HG02943 (cell line): Measurements from ENCODE around the gene SPPL2C.
"Not testable (repeated sequence)": the region's sequence is repeated elsewhere in the genome, so short reads cannot be mapped to it uniquely, and the experiment has no call there.

Source experiments
- ATAC-seq: cut with Tn5 transposase; IDR thresholded peaks from one replicate; pipeline ENCODE4 v1.9.1; 2021; ENCODE audit warnings: mild to moderate bottlenecking, low read depth, moderate library complexity; ENCODE audit not compliant: unreplicated experiment

The SPPL2C gene

GRCh38 chr17:45848405-45848804, 3.7 kb downstream of the SPPL2C start:
- no peak for ATAC-seq

- ATAC-seq, result no peak
Measured at GRCh38 chr17:45848868-45849535, 4.3 kb downstream of the SPPL2C start.

GRCh38 chr17:45849536-45849990, 4.9 kb downstream of the SPPL2C start:
- ATAC-seq, result no peak

- no peak for ATAC-seq
Measured at GRCh38 chr17:45850011-45850410, 5.3 kb downstream of the SPPL2C start.

- ATAC-seq, result no peak
Measured at GRCh38 chr17:45850468-45850867, 5.8 kb downstream of the SPPL2C start.

GRCh38 chr17:45851022-45851421, 6.3 kb downstream of the SPPL2C start:
- ATAC-seq, result no peak

- no peak for ATAC-seq
Measured at GRCh38 chr17:45851464-45851863, 6.8 kb downstream of the SPPL2C start.

DNA sequence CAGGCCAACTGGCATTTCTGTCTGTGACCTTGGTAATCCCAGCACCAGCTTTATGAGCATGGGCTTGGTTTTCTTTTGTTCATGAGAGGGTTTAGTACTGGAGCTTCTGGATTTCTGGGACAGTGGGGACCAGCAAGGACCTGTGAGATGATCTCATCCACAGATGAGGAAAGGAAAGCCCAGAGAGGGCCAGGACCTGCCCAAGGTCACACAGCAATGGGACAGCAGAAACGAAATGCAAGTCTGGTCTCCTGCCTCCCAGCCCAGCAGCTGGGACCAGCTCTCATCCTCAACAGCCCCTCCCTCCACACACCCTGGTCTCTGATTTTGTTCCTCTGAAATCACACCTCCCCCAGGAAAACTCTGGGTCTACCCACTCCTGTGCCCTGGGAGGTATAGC, 7.2 kb downstream of the SPPL2C start:
- no peak for ATAC-seq

DNA sequence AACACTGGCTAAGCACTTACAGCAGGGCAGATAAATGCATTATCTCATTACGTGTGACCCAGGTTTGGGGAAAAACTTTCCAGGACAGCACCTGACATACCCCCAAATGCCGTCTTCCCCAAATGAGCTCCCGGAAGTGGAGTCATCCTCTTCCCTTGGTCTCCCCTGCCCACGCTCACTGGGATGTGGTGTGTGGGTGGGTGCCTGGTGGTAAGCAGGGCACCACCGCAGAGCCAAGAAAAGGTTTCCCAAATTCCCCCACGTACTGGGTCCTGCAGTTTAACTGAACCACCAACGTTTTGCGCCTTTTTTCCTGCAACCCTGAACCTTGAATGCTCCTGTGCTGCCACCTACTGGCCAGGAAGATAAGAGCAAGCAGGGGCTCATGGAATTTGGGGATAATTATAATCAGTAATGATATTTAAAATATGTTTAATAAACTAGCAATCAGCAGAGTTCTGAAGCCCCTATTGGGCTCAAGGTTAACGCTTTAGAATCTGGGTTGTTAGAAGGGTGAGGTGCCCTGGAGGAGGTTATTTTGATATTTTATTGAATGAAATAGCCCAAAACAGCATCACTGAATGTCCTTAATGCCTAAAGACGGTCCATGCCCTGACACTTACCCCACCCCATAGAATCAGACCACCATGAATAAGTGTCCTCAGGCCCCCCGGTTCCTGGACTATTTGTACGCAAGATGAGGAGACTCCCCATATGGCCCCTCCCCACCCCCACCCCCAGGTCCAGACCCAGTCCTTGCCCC, 8.0 kb downstream of the SPPL2C start:
- no peak for ATAC-seq

- ATAC-seq, result no peak
Measured at GRCh38 chr17:45854209-45854608, 9.5 kb downstream of the SPPL2C start.

GRCh38 chr17:45855691-45856336, 11.1 kb downstream of the SPPL2C start:
- no peak for ATAC-seq

- ATAC-seq, result no peak
Measured at GRCh38 chr17:45857977-45858708, 13.5 kb downstream of the SPPL2C start.

- no peak for ATAC-seq
Measured at GRCh38 chr17:45861165-45861564, 16.5 kb downstream of the SPPL2C start.

GRCh38 chr17:45862127-45862526, 17.4 kb downstream of the SPPL2C start:
- ATAC-seq, result not testable (repeated sequence)

- ATAC-seq, result no peak
Measured at GRCh38 chr17:45863857-45864654, 19.4 kb downstream of the SPPL2C start.

GRCh38 chr17:45867171-45867570, 22.5 kb downstream of the SPPL2C start:
- no peak for ATAC-seq

DNA sequence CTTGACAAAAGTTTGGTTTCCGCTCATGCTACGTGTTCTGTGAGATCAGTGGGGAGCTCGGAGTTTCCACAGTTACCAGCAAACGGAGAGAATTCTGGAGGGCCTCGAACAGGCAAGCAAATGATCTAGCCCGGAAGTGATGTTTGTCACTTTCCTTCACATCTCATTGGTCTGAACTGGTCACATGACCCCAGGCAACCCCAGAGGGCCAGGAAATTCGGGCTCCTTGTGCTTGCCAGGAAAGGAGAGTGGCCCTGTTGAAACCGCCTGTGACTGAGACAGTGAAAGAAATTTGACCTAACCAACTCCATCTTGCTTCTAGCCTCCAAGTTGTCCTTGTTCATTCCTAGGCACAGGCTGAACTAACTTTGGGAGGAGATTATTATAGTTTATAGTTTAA, 23.0 kb downstream of the SPPL2C start:
- no peak for ATAC-seq

DNA sequence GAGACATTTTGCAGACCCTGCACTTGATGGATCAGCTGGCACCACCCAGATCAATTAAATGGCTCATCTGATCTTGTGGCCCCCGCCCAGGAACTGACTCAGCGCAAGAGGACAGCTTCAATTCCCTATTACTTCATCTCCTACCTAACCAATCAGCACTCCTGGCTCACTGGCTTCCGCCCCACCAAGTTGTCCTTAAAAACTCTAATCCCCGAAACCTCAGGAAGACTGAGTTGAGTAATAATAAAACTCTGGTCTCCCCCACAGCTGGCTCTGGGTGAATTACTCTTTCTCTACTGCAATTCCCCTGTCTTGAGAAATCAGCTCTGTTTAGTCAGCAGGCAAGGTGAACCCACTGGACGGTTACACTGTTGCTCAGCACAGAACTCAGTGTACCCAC, 23.6 kb downstream of the SPPL2C start:
- no peak for ATAC-seq

DNA sequence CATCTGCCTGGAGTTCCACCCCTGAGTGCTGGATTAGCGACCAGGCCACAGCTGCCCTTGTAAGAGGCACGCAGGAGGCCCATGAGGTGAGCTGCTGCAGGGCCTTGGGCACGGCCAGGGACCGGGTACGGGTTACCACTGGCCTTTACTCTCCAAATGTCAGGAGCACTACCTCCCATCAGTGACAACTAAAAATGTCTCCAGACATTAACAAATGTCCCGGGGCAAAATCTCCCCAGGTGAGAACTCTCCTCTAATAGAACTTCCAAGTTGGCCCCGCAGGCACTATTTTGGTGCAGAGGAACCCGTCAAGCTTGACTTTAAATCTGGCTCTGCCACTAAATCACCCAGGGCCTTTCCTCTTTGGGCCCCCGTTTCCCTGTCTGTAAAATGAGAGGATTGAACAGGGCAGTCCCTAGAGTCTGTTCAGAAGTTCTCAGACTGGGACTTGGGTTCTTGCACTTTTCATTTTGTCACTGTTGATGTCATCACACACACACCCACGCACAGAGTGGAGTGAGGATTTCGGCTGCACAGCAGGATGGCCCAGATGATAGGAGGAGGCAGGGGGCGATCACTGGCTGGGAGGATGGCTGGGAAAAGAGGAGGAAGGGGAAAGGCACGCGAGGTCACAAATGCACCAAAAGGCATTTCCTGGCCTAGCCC, 25.1 kb downstream of the SPPL2C start:
- ATAC-seq, result no peak
